Endothelial cell of umbilical vein (primary cell): ENCODE data around the gene TSEN54. TPM values are rescaled to one million over a fixed set of nuclear protein-coding genes. Genes with fewer than 3 reads are reported as not detected.
A peak's percentile ranks its signal among the peaks of the same experiment; 100 is the strongest.

Source experiments
- BruUV-seq: library from RNA; stranded (reverse); fragments of 400-500 nt; replicated peaks from 2 replicates; lab custom pipeline; 2021; lab: Mats Ljungman, UMichigan
- CTCF ChIA-PET: fragments of 300-600, 350-600 bp; sonication (Branson Sonifier 250); formaldehyde crosslinking; loops from one replicate; lab custom pipeline; 2021; ENCODE audit warnings: antibody characterized with exemption, inconsistent platforms; lab: Charles Lee
- POLR2A ChIA-PET: fragments of 300-600, 350-600 bp; sonication (Branson Sonifier 250); formaldehyde crosslinking; loops from one replicate; lab custom pipeline; 2021; ENCODE audit warnings: antibody characterized with exemption, inconsistent platforms; lab: Charles Lee
- DNase-seq: peaks from one replicate; pipeline ENCODE4 v3.0.0-alpha.2; 2011; ENCODE audit warnings: low read depth, low spot score
- FAIRE-seq: peaks from 2 replicates; lab custom pipeline; 2011; peaks lifted over from hg19 to GRCh38; lab: Jason Lieb, UNC
- H2AFZ ChIP-seq: 2 replicates; pipeline ENCODE4 v1.6.0; 2012; ENCODE audit warnings: low read depth, low read length, control low read depth, inconsistent platforms
- H3K27ac ChIP-seq: 2 replicates; pipeline ENCODE4 v1.5.1; 2011; ENCODE audit warnings: low read depth, mild to moderate bottlenecking, control low read depth, low read length, moderate library complexity; ENCODE audit not compliant: insufficient read depth
- H3K27me3 ChIP-seq, 2 experiments: 2 replicates each; pipeline versions ENCODE4 v1.6.0 to v1.6.1; 2011; ENCODE audit warnings: low read length in 2 of 2, mixed read lengths in 1 of 2; ENCODE audit not compliant: control insufficient read depth in 2 of 2, insufficient read depth in 2 of 2
- H3K36me3 ChIP-seq, 2 experiments: 2 replicates in 1 of 2; 3 replicates in 1 of 2; pipeline ENCODE4 v1.5.1; 2011; ENCODE audit warnings: low read length in 2 of 2, mild to moderate bottlenecking in 1 of 2, moderate library complexity in 1 of 2; ENCODE audit not compliant: control insufficient read depth in 2 of 2, insufficient read depth in 2 of 2; ENCODE audit errors: extremely low read depth in 1 of 2
- H3K4me1 ChIP-seq: 3 replicates; pipeline ENCODE4 v1.5.1; 2011; ENCODE audit warnings: mild to moderate bottlenecking, low read length; ENCODE audit not compliant: control insufficient read depth, insufficient read depth; ENCODE audit errors: extremely low read depth
- H3K4me2 ChIP-seq: 2 replicates; pipeline ENCODE4 v1.6.1; 2011; ENCODE audit warnings: low read length, control low read depth, mixed read lengths; ENCODE audit not compliant: insufficient read depth
- H3K4me3 ChIP-seq, 3 experiments: fragments of 200-600 bp in 1 of 3; sonication (generic), shearing (Covaris generic) in 1 of 3; replicated peaks in 1 of 3; 2 replicates each; pipeline ENCODE4 v1.5.1; 2011 to 2016; ENCODE audit warnings: control low read depth in 3 of 3, low read length in 3 of 3, mild to moderate bottlenecking in 2 of 3, inconsistent platforms in 1 of 3, low read depth in 1 of 3, moderate library complexity in 1 of 3; ENCODE audit not compliant: insufficient read depth in 1 of 3
- H3K79me2 ChIP-seq: 2 replicates; pipeline ENCODE4 v1.6.0; 2012; ENCODE audit warnings: low read length, inconsistent platforms; ENCODE audit not compliant: control insufficient read depth, insufficient read depth
- H3K9ac ChIP-seq: replicated peaks from 2 replicates; pipeline ENCODE3; 2011; ENCODE audit warnings: low read length, control low read depth; ENCODE audit not compliant: insufficient read depth; ENCODE audit errors: extremely low read depth
- H3K9me1 ChIP-seq: replicated peaks from 3 replicates; pipeline ENCODE4 v1.6.0; 2011; ENCODE audit warnings: mild to moderate bottlenecking, low read length; ENCODE audit not compliant: control insufficient read depth, insufficient read depth; ENCODE audit errors: extremely low read depth
- H3K9me3 ChIP-seq: replicated peaks from 2 replicates; pipeline ENCODE4 v1.5.1; 2012; ENCODE audit warnings: low read length, inconsistent platforms; ENCODE audit not compliant: control insufficient read depth, insufficient read depth
- H4K20me1 ChIP-seq: replicated peaks from 2 replicates; pipeline ENCODE3; 2011; ENCODE audit warnings: mild to moderate bottlenecking, low read length; ENCODE audit not compliant: control insufficient read depth, insufficient read depth; ENCODE audit errors: extremely low read depth
- EZH2 ChIP-seq: IDR thresholded peaks from 2 replicates; pipeline ENCODE4 v1.6.1; 2012; ENCODE audit warnings: borderline replicate concordance, low read depth, mild to moderate bottlenecking, moderate library complexity, low read length, inconsistent platforms; ENCODE audit not compliant: severe bottlenecking
- FOS ChIP-seq: IDR thresholded peaks from 2 replicates; pipeline ENCODE4 v1.6.1; 2011; ENCODE audit warnings: mild to moderate bottlenecking, low read length, moderate library complexity, borderline replicate concordance; ENCODE audit not compliant: insufficient read depth
- GATA2 ChIP-seq: IDR thresholded peaks from 2 replicates; pipeline ENCODE4 v1.7.0; 2011; ENCODE audit warnings: low read depth, mild to moderate bottlenecking, moderate library complexity, mixed read lengths, low read length; ENCODE audit not compliant: insufficient read length, insufficient read depth
- JUN ChIP-seq: IDR thresholded peaks from 2 replicates; pipeline ENCODE4 v1.6.1; 2011; ENCODE audit warnings: borderline replicate concordance, low read depth; ENCODE audit not compliant: insufficient read length, insufficient read depth
- MYC ChIP-seq: IDR thresholded peaks from one replicate; pipeline ENCODE4 v1.6.1; 2011; ENCODE audit warnings: mild to moderate bottlenecking, low read depth, low read length
- POLR2AphosphoS5 ChIP-seq: IDR thresholded peaks from 2 replicates; pipeline ENCODE4 v1.6.1; 2012; ENCODE audit warnings: low read depth, mild to moderate bottlenecking, control low read depth, low read length, moderate library complexity; ENCODE audit not compliant: insufficient read depth
- dilution Hi-C: fragments of 300-500 bp; cut with MboI; formaldehyde crosslinking; loops from one replicate; pipeline ENCODE4 v1.15.0; 2019; ENCODE audit warnings: low sequenced_read_pairs; ENCODE audit not compliant: extremely low pct_ligation_motif_present
- intact Hi-C: fragments of 100-400 bp; cut with micrococcal nuclease; formaldehyde crosslinking; loops from one replicate; pipeline ENCODE4 v1.10.0; 2022
- polyA plus RNA-seq, 4 experiments: library from polyadenylated mRNA; depleted of rRNA in 3 of 4; stranded (reverse) in 3 of 4; unstranded in 1 of 4; fragments of >200 nt; gene quantifications; 2 replicates each; pipeline versions ENCODE4 v1.2.1 to v1.2.3, GENCODE V29; 2011 to 2012; ENCODE audit warnings: missing spikeins in 1 of 4
- total RNA-seq: library from RNA; stranded (reverse); gene quantifications from 2 replicates; pipeline ENCODE4 v1.2.3, GENCODE V29; 2021
- TF ChIP-seq, protein P1 (sequence below), 2 donors: IDR thresholded peaks; 1 replicate in 1 of 2; 2 replicates in 1 of 2; pipeline ENCODE4 v1.5.1; 2011; ENCODE audit warnings: low read length in 2 of 2, mild to moderate bottlenecking in 2 of 2, moderate library complexity in 2 of 2, control low read depth in 1 of 2, inconsistent platforms in 1 of 2, low read depth in 1 of 2; ENCODE audit not compliant: insufficient read depth in 1 of 2; ENCODE audit errors: extremely low read depth in 1 of 2
- TF ChIP-seq, protein P2 (sequence below): IDR thresholded peaks from 2 replicates; pipeline ENCODE4 v1.6.1; 2011; ENCODE audit not compliant: insufficient read depth, insufficient read length

Gene TSEN54
- total and polyA plus RNA-seq, 2 donors (not counting 3 experiments of a cell fraction or from before 2014, with no cell fraction given) = 22.3 to 26.3 TPM

DNA sequence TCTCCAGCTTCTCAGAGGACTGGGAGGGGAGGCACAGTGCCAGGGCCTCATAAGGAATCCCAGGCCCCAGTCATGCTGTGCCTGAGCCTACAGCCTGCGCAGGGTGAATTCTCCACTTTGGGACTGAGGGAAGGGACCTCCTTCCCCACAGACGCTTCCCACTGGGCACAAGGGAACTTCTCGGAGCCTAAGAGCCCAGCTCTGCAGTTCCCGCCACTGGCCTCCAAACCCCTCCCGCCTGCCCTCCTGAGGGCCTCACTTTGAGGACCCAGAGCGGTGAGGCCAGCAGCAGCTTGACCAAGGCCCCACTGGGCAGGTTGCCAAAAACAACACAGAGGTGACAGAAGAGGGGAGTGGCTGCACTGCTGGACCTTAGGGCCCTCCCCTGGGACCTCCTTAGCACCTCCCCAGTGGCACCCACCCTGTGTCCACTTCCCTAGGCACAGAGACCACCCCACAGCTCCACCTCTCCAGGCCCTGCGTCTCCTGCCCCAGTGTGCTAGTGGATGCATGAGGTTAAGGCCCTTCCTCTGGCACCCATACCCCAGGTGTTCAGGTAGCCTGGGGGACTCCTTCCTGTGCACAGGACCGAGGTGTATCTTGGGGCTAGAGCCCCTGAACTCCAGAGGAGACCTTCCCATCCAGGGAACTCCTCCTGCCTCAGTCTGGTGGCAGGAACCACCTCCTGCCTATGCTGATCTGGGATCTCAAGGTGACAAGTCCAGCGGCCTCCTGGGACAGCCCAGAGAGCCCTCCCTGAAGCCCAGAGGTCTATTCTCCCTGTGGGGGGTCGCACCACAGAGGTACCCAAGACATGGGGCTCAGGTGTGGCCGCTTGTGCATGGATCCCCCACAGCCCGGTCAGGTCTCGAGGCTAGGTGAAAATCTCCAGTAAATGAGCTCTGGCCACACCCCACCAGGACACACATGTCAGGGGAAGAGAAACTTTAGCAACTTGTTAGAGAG lies 4.4 kb upstream of the TSEN54 start:
- FAIRE-seq = no peak
- Histone ChIP-seq H3K9me1 (no peaks in the 10 kb centered on the region), H3K9me3 (no peaks in the 10 kb centered on the region), H3K9ac (no peak overlapping the region), H3K4me1 (peaks cover 56% of the 10 kb centered on the region), H3K79me2 (peaks cover 36% of the 10 kb centered on the region), H3K36me3 (peaks cover 0 to 2% of the 10 kb centered on the region in 2 experiments), H3K4me2 (peak overlapping the region; percentile 6), H3K27me3 (no peaks in the 10 kb centered on the region), H2AFZ (no peak overlapping the region), H3K27ac (no peak overlapping the region), H4K20me1 (no peaks in the 10 kb centered on the region), H3K4me3 (no peak overlapping the region)
- intact Hi-C loops = loop anchor here (5.0 to 10.0 kb wide), 2 partner anchors 235 to 467 kb away; partner anchors contain the start of genes ATP5PD and KCTD2
- no TSS peak for BruUV-seq
- POLR2A ChIA-PET = interaction anchor here (0.6 kb wide), 1 partner anchor 404 kb away, joined by 3 read pairs; no protein-coding TSS in a partner anchor
- dilution Hi-C loops = no loop called here
- CTCF ChIA-PET = interaction anchor here (1.0 to 1.5 kb wide), 3 partner anchors 13 to 236 kb away, joined by 3 read pairs; no protein-coding TSS in a partner anchor
- no peak for DNase-seq
- TF ChIP-seq FOS (no peak), POLR2AphosphoS5 (peak; percentile 32)

DNA sequence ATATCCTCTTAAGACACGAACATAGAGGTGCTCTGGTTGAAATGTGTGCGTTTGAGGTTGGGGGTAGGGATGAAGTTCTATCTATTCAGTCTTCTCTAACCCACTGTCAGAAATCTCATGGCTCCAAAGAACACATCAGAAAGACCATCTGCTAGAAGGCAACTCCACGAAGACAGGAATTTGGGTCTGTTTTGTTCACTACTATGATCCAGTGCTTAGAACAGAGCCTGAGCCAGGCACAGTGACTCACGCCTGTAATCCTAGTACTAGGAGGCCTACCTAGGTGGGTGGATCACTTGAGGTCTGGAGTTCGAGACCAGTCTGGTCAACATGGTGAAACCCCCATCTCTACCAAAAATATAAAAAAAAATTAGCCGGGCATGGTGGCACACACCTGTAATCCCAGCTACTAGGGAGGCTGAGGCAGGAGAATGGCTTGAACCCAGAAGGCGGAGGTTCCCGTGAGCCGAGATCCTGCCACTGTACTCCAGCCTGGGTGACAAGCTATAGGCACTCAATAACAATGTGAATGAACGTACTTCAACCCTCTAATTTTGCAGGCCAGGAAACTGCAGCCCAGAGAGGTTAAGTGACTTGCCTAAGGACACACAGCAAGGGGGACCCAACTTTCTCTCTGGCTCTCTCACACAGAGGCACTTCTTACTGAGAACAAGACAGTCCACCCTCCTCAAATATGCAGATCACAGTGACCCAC lies 3.2 kb upstream of the TSEN54 start:
- Histone ChIP-seq H3K9me3 (no peaks in the 10 kb centered on the region), H3K9me1 (no peaks in the 10 kb centered on the region), H3K4me2 (peak overlapping the region; percentile 61), H2AFZ (no peak overlapping the region), H3K27me3 (no peaks in the 10 kb centered on the region), H3K4me1 (peaks cover 62% of the 10 kb centered on the region), H4K20me1 (no peaks in the 10 kb centered on the region), H3K9ac (no peak overlapping the region), H3K36me3 (peaks cover 0 to 2% of the 10 kb centered on the region in 2 experiments), H3K4me3 (no peak overlapping the region), H3K27ac (no peak overlapping the region), H3K79me2 (peaks cover 36% of the 10 kb centered on the region)
- BruUV-seq = TSS peak; percentile 14
- CTCF ChIA-PET = interaction anchor here (1.4 to 1.5 kb wide), 2 partner anchors 14 to 235 kb away, joined by 3 read pairs; no protein-coding TSS in a partner anchor
- dilution Hi-C loops (no loop called here), intact Hi-C loops (loop anchor here (5.0 to 10.0 kb wide), 2 partner anchors 234 to 468 kb away; partner anchors contain the start of genes ATP5PD and KCTD2)
- TF ChIP-seq, protein P1, sequence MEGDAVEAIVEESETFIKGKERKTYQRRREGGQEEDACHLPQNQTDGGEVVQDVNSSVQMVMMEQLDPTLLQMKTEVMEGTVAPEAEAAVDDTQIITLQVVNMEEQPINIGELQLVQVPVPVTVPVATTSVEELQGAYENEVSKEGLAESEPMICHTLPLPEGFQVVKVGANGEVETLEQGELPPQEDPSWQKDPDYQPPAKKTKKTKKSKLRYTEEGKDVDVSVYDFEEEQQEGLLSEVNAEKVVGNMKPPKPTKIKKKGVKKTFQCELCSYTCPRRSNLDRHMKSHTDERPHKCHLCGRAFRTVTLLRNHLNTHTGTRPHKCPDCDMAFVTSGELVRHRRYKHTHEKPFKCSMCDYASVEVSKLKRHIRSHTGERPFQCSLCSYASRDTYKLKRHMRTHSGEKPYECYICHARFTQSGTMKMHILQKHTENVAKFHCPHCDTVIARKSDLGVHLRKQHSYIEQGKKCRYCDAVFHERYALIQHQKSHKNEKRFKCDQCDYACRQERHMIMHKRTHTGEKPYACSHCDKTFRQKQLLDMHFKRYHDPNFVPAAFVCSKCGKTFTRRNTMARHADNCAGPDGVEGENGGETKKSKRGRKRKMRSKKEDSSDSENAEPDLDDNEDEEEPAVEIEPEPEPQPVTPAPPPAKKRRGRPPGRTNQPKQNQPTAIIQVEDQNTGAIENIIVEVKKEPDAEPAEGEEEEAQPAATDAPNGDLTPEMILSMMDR (IDR thresholded peaks at IDR 0.05; ENCODE audit: extremely low read depth in 1 of 2, insufficient read depth in 1 of 2, low read depth in 1 of 2, low read length in 2 of 2) = no peak
- TF ChIP-seq GATA2 = no peak
- no peak for TF ChIP-seq FOS
- TF ChIP-seq POLR2AphosphoS5 = no peak
- TF ChIP-seq, protein P2, sequence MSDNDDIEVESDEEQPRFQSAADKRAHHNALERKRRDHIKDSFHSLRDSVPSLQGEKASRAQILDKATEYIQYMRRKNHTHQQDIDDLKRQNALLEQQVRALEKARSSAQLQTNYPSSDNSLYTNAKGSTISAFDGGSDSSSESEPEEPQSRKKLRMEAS = no peak
- no peak for TF ChIP-seq JUN
- TF ChIP-seq EZH2 = no peak
- no peak for TF ChIP-seq MYC
- POLR2A ChIA-PET = no interaction called here
- no peak for DNase-seq
- FAIRE-seq = peak; percentile 72
